DMS53 (cell line): ENCODE results near the gene ERBB4.
A peak's percentile ranks its signal among the peaks of the same experiment; 100 is the strongest.
"Not testable (repeated sequence)": the region's sequence is repeated elsewhere in the genome, so short reads cannot be mapped to it uniquely, and the experiment has no call there.

Source experiments
- DNase-seq: peaks from one replicate; lab custom pipeline; 2025; lab: John Stamatoyannopoulos, UW

ERBB4 gene

DNA sequence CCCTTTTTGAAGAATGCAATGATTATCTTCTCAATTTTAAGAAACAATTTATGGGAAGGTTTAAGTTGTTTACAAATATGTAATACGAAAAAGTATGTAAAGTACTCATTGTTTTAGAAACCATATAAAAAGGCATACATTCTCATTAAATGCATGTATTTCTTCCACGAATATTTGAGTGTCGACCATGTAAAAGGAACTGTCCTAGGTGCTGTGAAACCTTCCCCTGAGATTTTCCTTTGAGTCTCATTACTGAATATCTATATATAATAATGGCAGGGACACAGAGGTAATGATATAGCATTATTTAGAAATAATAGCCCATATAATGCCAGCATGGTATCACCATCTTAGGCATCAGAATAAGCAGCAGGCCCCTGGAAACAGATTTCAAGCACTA lies 239.3 kb downstream of the ERBB4 start:
- no peak for DNase-seq

- no peak for DNase-seq
Measured at GRCh38 chr2:212295571-212295970, 243.0 kb downstream of the ERBB4 start.

DNA sequence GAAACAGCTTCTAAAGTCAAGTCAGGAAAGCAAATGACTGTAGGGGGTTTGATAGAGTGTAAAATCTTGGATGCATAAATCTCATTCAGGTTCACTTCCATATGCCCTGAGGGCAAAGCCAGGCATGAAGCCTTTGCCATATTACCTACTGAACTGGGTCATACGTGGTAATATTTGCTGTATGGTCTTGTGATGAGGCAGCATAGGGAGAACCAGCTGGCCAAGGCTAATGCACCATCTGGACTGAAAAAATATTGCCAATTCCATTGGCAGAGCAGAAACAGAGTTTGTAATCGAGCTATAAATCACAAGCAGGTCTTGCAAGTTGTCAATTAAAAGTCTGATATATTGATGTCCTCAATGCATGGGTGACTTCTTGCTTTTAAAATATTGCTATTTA lies 243.8 kb downstream of the ERBB4 start:
- DNase-seq = no peak

GRCh38 chr2:212289301-212289700 lies 249.3 kb downstream of the ERBB4 start:
- DNase-seq = no peak

DNA sequence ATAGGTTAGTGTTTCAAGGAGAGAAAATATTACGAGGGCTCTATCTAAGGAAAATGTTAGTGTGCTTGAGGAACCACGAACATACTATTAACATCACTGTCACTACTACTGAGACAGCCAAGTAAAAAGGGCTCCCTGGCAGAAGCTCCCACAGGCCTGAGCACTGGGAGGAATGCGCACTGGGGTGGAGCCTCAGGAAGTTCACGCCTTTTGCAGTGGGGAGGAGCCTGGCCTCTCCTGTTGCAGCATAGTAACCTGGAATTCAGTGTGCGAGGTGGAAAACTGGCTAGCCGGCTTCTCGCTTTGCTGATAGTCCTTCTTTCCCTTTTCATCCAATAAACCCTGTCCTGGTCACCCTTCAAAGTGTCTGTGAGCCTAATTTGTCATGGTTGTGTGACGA lies 250.3 kb downstream of the ERBB4 start:
- no peak for DNase-seq

GRCh38 chr2:212284166-212284565 lies 254.4 kb downstream of the ERBB4 start:
- DNase-seq = no peak

DNA sequence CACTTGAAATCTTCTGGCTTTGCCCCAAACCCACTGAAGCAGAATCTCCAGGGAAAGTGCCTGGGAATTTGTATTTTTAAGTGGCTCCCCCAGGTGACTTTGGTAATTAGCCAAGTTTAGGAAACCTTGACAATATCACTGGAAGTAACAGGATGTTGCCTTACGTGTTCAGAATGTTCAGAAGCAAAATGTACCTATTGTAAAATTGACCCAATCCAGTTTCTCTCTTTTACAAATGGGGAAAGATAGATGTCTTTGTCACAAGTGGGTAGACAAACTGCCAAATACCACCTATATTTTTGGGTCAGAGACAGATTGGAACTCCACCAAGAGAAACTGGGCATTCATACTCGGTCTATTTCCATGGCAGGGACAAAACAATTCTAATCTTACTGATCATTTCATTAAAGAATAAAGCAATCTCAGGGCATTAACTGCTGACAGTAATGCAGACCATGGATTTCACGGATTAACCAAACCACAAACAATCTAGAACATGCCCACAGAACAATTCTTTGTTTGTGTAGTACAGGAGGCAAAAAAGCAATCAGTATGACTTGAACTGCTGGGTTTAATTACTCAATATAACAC lies 255.8 kb downstream of the ERBB4 start:
- DNase-seq = no peak

GRCh38 chr2:212276813-212277212 lies 261.8 kb downstream of the ERBB4 start:
- DNase-seq = no peak

DNA sequence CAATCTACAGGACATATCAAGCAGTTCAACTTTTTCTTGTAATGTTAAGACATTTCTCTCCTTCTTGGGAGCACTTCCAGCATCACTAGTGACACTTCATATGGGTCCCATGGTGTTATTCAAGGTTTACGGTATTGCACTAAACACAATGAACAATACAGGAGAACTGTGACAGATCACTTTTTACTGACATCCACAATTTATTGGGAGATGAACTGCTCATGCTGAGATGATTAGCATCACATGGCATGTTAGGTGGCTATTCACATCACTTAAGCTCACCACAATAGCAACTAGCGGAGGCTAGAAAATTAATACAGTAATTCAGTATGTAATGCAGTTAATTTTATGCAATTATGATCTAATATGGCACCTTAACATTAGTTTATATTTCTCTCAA lies 264.4 kb downstream of the ERBB4 start:
- DNase-seq = no peak

GRCh38 chr2:212271583-212271982 lies 267.0 kb downstream of the ERBB4 start:
- DNase-seq = no peak

DNA sequence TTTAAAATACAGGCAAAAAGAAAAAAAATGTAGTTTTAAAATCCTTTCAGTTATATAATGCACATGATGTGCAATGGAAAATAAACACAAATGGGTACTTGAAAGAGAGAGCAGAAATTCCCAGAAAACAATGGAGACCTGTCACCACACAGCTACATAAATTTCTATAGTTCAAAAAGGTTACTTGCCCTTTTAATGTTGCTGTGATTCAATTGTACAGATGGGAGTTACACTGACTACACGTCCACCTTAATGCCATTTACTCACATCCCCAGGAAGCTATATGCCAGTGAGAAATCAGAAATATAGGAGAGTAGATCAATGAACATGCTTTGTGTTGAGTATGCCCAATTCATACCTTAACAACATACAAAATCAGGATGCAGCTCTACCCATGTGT lies 269.6 kb downstream of the ERBB4 start:
- no peak for DNase-seq

DNA sequence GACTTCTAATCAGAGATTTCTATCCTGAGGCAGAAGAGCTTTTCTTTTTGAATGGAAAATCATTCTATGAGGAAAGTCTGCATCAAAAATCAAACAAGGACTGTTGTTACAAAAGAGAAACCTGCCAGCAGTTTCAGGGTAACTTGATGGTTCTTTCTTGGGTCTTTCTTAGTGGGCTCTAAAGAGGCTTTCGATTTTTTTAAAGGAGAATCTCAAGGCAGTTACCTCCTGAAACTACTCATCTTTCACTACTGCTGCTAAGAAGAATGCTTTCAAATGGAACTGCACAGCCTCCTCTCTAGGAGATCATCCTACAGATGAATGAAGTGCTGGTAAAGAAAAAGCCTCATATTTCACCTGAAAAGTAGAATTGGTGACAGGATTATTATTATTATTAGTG lies 272.3 kb downstream of the ERBB4 start:
- DNase-seq = no peak

GRCh38 chr2:212265777-212266176 lies 272.8 kb downstream of the ERBB4 start:
- DNase-seq = no peak

GRCh38 chr2:212264187-212264586 lies 274.4 kb downstream of the ERBB4 start:
- no peak for DNase-seq

DNA sequence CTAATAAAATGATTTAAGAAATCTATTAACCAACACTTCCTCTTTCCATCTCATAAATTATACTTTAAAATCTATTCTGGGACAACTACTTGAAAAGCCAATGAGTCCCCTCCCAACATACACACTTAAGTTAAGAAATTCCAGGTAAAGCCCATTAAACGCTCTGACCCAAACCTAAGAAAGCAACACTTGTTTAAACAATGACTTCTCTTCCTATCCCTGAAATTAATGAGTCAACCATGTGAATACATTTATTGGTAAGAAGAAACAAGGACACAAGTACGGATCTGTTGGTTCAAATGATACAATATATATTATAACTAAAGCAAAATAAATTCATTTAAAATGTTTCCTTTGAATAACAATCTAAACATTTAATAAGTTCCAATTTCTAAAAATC lies 279.4 kb downstream of the ERBB4 start:
- no peak for DNase-seq

DNA sequence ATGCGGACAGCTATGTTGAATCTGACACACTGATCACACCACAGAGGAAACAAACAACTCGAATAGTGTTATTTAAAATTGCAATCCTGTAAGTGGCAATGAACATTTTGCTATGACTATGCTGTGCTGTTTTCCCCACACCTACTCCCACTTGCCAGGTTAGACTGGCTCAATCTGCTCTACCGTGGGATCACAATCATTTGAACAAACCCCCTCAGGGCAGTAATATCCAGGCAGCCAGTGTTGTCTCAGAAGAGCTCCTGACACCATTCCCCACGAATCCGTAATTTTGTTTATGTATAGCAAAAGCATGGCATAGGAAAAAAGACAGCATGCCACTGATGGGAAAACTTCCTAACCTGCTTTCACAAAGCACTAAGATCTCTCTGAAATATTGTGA lies 284.3 kb downstream of the ERBB4 start:
- no peak for DNase-seq

DNA sequence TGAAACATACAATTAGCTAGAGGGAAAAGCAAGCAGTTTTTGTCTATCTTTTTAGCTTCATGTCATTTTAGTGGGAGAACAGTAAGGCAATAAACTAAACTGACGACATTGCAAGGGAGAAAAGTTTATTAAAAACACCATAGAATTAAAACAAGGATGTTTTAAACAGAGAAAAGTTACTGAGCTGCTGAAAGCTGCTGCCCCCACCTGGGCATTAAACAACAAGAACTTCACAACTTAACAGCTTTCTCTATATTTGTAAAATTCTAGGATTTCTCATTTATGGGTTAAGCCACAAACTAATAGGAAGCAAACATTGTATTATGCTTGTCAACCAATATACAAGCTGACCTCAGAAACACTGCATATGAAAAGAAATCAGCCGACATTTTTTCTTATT lies 289.2 kb downstream of the ERBB4 start:
- DNase-seq = peak; percentile 20

- DNase-seq = no peak
Measured at GRCh38 chr2:212245880-212246279, 292.7 kb downstream of the ERBB4 start.

DNA sequence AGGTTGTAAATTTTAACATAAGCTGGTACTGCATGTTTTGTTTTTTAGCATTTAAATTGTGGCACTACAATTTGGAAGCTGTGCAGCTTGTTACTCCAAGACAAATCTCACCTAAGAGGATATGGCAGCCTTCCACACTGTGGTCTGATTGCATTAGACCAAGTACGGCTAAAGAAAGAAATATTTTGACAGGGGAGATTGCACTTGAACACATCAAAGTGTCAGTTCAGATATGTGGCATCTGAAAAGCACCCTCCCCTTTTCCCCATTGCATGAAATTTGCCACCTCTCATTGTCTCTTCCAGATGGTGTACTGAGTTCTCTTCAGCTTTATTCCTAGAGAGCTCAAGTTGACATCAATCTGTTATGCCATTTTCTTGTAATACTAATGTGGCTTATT lies 295.9 kb downstream of the ERBB4 start:
- no peak for DNase-seq

DNA sequence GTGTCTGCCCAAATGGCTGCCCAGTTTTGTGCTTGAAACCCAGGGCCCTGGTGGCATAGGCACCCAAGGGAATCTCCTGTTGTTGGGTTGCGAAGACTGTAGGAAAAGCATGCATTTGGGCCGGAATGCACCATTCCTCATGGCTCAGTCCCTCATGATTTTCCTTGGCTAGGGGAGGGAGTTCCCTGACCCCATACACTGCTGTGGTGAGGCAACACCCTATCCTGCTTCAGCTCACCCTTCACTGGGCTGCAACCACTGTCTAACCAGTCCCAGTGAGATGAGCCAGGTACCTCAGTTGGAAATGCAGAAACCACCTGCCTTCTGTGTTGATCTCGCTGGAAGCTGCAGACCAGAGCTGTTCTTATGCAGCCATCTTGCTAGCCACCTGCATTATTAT lies 300.4 kb downstream of the ERBB4 start:
- not testable (repeated sequence) for DNase-seq

GRCh38 chr2:212237350-212238095 lies 301.1 kb downstream of the ERBB4 start:
- peak; percentile 8 for DNase-seq

- DNase-seq = no peak
Measured at GRCh38 chr2:212228743-212229171, 309.8 kb downstream of the ERBB4 start.

GRCh38 chr2:212227755-212228154 lies 310.8 kb downstream of the ERBB4 start:
- peak; percentile 86 for DNase-seq

DNA sequence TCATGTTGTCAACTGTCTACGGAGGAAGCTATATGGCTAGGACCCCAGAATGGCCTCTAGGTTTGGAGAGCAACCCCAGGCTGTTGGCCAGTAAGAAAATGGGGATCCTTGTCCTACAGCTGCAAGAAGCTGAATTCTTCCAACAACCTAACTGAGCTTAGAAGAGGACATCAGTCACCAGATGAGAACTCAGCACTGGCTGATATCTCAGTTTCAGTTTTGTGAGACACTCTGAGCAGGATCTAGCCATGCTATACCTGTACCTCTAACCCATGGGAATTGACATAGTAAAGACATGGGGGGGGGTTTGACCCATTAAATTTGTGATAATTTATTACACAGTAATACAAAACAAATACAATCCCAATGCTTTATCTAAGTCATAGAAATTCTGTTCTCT lies 312.5 kb downstream of the ERBB4 start:
- DNase-seq = no peak
